GM19455 (cell line): ENCODE results near the gene CACNG7.
"Not testable (repeated sequence)": the region's sequence is repeated elsewhere in the genome, so short reads cannot be mapped to it uniquely, and the experiment has no call there.

Source experiments
- ATAC-seq: cut with Tn5 transposase; IDR thresholded peaks from one replicate; pipeline ENCODE4 v1.9.1; 2021; ENCODE audit not compliant: unreplicated experiment

CACNG7 gene

DNA sequence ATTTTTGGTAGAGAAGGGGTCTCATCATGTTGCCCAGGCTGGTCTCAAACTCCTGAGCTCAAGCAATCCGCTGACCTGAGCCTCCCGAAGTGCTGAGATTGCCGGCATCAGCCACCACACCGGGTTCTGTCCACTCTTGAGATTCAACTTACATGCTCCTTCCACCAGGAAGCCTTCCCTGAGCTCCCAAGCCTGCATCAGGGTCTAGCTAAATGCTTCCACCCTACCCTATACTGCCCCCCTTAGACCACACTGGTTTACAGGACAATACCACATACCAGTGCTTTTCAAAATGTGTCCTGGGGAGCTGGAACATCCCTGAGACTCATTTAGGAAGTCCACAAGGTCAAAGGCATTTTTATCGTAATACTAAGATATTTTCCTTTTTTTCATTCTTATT is 38.5 kb downstream of the CACNG7 start:
- no peak for ATAC-seq

DNA sequence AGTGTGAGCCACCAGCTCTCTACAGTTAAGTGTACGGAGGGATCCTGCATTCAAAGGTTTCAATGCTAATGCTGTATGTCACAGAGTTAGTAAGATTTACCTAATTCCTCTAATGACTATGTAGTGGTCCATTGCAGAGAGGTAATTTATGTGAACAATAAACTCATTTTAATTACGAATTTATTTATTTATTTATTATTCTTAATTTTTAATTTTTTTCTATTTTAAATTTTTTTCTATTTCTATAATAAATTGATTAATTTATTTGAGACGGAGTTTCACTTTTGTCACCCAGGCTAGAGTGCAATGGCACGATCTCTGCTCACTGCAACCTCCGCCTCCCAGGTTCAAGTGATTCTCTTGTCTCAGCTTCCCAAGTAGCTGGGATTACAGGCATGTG is 39.5 kb downstream of the CACNG7 start:
- ATAC-seq = not testable (repeated sequence)

- ATAC-seq = no peak
Observed at GRCh38 chr19:53951436-53951835, 42.4 kb downstream of the CACNG7 start.

- no peak for ATAC-seq
Observed at GRCh38 chr19:53951947-53952346, 42.9 kb downstream of the CACNG7 start.

DNA sequence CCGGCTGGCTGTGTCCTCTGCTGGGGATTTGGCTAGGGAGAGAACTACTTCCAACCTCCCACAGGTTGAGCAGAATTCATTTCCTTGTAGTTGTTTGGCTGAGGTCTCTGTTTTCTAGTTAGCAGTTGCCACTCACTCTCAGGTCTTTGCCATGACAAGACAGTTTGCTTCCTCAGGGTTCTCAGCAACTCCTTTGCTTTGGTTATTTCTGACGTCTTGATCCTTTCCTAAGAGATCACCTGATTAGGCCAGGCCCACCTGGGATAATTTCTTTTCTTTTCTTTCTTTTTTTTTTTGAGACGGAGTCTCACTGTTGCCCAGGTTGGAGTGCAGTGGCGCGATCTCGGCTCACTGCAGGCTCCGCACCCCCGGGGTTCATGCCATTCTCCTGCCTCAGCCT is 44.3 kb downstream of the CACNG7 start:
- ATAC-seq = no peak

DNA sequence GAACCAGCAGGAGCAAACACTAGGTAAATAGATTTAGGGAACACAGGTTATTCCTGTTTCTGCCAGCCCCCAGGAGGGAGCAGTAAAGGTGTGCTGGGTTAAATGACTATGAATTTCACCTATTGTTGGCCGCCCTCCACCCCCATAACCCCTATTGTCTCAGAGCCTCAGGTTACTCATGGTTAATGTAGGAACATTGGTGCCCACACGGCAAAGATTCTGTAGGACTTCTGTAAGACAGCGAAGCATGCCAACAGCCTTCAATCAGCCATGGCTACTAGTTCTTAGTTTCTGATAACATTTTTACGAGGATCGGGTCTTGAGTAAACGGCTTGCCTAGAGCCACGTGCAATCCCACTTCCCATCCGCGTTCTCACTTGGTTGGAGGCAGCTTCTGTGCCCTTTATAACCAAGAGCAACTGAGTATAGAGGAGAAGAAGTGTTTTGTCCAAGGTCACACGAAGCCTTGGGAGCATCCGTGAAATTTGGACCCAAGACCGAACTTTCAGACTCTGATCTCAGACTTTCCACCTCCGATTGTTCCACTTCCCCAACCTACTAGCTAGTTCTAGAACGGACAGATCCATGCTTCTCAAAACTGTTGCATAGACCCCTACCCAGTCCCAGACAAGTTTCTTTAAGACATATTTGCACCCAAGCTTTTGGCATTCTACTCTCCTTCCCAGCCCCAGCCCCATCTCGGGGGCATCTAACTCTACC is 48.5 kb downstream of the CACNG7 start:
- no peak for ATAC-seq

GRCh38 chr19:53958168-53958571 is 49.1 kb downstream of the CACNG7 start:
- ATAC-seq = no peak

- ATAC-seq = no peak
Observed at GRCh38 chr19:53958823-53959757, 50.0 kb downstream of the CACNG7 start.

DNA sequence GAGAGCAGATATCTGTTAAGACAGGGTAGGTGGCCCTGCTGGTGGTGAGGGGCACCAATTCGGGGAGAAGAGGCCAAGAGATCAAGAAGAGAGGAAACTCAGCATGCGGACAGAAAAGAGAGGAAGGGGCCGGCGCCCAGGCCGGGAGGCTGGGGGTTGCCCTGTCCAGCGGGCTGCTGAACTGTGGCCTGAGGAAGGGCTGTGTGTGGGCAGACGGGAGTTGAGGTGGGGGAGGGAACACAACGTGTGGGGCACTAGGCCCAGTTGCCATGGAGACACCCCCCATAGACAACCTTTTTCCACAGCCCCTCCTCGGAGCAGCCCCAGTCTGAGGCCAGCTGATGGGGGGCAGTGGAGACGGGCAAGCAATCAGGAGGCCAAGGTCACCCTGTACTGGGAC is 51.1 kb downstream of the CACNG7 start:
- no peak for ATAC-seq

DNA sequence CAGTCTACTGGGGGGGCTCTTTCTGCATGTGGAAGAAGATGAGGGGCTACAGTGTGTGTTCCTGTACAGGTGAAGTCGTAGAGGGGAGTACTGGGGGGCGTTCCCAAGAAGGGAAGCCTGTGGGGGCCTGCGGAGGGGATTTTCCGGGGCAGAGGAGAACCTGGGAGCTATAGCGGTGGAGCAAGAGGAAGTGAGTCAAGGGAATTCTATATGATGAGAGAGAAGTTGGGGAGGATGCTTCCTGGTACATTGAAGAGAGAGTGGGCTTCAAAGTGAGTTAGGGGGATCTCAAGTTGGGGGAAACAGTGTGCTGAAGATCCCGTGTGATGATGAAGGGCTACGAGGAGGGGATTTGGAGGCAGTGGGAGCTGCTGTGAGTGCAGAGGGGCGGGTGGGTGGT is 51.8 kb downstream of the CACNG7 start:
- no peak for ATAC-seq

DNA sequence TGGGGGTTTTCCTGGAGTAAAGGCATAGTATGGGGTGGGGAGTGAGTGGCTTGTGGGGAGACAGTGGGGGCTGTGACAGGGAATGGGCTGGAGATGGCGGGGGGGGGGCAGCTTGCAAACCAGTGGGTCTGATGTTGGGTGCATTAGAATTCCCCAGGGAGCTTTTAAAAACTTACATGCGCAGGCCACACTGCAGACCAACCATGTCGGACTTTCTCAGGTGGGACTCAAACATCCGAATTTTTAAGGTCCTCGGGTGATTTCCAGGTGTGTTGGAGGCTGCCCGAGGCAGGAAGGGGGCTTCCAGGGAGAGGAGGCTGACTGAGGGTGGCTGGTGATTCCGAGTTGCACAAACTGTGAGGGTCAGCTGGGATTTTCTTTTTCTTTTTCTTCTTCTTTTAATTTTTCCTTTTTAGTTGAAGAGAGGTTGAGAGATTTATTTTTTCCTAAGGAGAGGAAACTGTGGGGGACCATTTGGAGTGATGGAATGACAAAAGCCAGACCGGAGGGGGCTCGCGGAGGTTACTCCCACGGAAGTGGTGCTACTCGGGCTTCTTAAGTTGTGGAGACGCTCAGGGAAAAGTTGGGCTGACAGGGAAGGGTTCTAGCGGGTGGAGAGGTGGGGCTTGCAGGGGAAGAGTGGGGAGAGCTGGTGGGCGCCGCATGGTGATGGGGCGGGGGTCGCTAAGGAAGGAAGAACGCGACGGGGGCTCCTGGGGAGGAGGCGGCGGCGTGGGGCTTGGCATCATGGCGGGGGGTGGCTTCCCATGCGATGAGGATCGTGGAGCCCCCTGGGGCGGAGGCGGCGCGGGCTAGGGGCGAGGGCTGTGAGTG is 52.7 kb downstream of the CACNG7 start:
- no peak for ATAC-seq

GRCh38 chr19:53962887-53963431 is 53.9 kb downstream of the CACNG7 start, which contains the start of gene CACNG8:
CACNG8 (plus strand) TSS chr19:53962937.
- ATAC-seq = no peak

GRCh38 chr19:53965091-53965490 is 56.0 kb downstream of the CACNG7 start:
- ATAC-seq = no peak

DNA sequence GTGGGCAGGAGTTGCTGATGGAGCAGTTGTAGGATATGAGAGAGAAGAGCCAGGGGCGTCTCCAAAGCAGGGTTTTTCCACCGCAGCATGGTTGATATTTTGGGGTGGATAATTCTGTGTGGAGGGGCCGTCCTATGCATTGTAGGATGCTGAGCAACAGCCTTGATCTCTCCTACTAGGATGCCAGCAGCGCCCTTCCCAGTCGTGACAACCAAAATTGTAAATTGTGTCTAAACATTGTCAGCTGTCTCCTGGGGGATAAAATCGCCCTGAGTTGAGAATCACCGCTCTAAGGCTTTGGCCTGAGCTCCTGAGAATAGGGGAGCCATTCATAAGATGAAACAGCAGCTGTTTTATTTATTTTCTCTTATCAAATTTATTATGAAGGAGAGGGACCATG is 57.9 kb downstream of the CACNG7 start:
- no peak for ATAC-seq

DNA sequence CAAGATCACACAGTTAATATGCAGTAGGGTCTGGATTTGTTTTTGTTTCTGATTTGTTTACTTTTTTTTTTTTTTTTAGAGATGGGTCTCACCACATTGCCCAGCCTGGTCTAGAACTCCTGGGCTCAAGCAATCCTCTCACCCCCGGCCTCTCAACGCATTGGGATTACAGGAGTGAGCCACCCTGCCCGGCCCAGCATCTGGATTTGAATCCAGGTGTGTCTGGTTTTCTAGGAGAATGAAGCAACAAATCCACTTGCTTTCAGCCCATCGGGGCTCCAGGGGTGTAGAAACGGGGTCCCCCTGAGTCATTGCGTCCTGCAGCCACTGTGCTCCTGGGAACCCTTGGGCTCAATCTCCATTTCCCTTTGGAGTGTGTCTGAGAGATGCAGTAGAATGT is 60.3 kb downstream of the CACNG7 start:
- ATAC-seq = no peak

DNA sequence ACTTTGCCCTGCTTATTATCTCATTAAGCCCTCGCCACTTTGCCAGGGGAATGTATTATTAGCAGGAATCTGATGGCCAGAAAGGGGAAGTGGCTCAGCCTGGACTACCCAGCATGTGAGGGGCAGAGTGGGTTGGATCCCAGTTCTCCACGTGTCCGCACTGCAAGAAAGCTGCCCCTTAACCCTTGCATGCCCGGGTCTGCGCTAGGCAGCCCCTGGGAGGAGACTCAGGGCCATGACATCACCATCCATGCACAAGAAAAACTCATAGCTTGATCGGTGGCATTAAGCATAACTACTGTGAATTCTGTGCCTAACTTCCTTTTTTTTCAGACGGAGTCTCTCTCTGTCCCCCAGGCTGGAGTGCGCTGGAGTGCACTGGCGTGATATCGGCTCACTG is 62.6 kb downstream of the CACNG7 start:
- ATAC-seq = no peak

DNA sequence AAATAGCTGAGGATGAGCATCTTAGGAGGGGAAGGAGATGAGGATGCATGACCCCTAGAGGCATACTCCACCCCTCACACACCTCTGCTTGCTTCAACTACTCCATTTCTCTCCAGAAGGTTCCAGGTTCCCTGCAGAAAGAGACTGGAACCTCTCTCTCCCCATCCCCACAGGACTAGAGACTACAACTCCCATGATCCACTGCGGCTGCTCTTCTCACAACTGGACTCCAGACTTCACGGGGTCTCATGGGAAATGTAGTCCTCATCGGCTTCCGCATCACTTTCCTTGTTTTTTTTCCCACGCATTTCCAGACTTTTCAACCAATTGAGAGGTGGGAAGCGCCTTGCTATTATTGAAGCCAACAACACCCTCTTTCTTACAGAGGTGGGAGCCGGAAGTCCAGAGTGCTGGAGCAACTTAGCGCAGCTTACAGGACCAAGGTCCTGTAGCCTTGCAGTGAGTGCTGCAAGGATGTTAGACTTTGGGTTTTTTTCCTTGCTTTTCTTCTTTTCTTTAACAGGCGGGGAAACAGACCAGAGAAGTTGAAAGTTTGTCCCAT is 68.4 kb downstream of the CACNG7 start:
- no peak for ATAC-seq

- ATAC-seq = no peak
Observed at GRCh38 chr19:53977991-53978731, 69.1 kb downstream of the CACNG7 start.

- no peak for ATAC-seq
Observed at GRCh38 chr19:53978975-53979801, 70.1 kb downstream of the CACNG7 start.
